ENCODE data around the gene FAM13A. TPM values are rescaled to one million over a fixed set of nuclear protein-coding genes. Genes with fewer than 3 reads are reported as not detected.

FAM13A gene
- total and polyA plus RNA-seq, 2 of the 8 experiments (the other 6 are each of a cell fraction or from before 2014, with no cell fraction given), result 7.1 to 16.5 TPM

GRCh38 chr4:88957570-88957969 lies 99.4 kb downstream of the FAM13A start:
- CTCF ChIA-PET (ENCODE audit: partially characterized antibody), result interaction anchor here (0.8 to 0.9 kb wide), 2 partner anchors 9 to 86 kb away, joined by 3 to 5 read pairs; no protein-coding TSS in a partner anchor
- Histone ChIP-seq H3K14ac (ENCODE audit: insufficient read length) (no peak overlapping the region), H2AK5ac (ENCODE audit: low read depth, low read length) (no peak overlapping the region; the same call in 1 of the 2 replicates), H3K79me1 (ENCODE audit: low read depth, low read length) (no peaks in the 10 kb centered on the region), H3K9ac (replicated peaks in 1 of 4; ENCODE audit: extremely low read depth in 1 of 4, low read depth in 3 of 4, low read length in 3 of 4) (no peak overlapping the region), H4K5ac (ENCODE audit: insufficient read length, low read depth, low read length) (no peak overlapping the region), H3K18ac (ENCODE audit: extremely low read depth, low read length) (no peak overlapping the region), H2AFZ (ENCODE audit: low read length) (no peak overlapping the region), H3K56ac (replicated peaks; ENCODE audit: insufficient read length, low read depth, low read length) (no peak overlapping the region), H2BK12ac (ENCODE audit: low read depth, low read length) (no peak overlapping the region), H2BK5ac (ENCODE audit: low read depth, low read length) (no peak overlapping the region), H2BK20ac (ENCODE audit: low read length) (no peak overlapping the region), H3K36me3 (ENCODE audit: control insufficient read depth in 2 of 4, insufficient read depth in 4 of 4, low read length in 3 of 4) (no peaks in the 10 kb centered on the region; a peak in 1 of 8 replicates), H3K23me2 (ENCODE audit: low read depth, low read length) (no peaks in the 10 kb centered on the region), H2BK15ac (ENCODE audit: low read length) (no peak overlapping the region), H3K4me3 (ENCODE audit: extremely low read depth in 1 of 4, insufficient read depth in 2 of 4, low read depth in 3 of 4, low read length in 4 of 4) (no peak overlapping the region), H4K20me1 (replicated peaks in 1 of 2; ENCODE audit: control insufficient read depth in 1 of 2, insufficient read depth in 2 of 2, low read length in 2 of 2) (peaks cover 0 to 2% of the 10 kb centered on the region in 2 experiments), H3K4me1 (replicated peaks in 1 of 4; ENCODE audit: control insufficient read depth in 3 of 4, insufficient read depth in 4 of 4, low read length in 3 of 4) (peaks cover 0 to 8% (median 4%) of the 10 kb centered on the region in 4 experiments; a peak in 5 of 7 replicates), H3K79me2 (ENCODE audit: control insufficient read depth in 1 of 2, insufficient read depth in 2 of 2, low read length in 2 of 2) (no peaks in the 10 kb centered on the region), H3K27ac (ENCODE audit: low read depth, low read length) (no peak overlapping the region), H3K4ac (replicated peaks; ENCODE audit: insufficient read length, low read depth, low read length) (no peak overlapping the region), H2BK120ac (replicated peaks; ENCODE audit: low read depth, low read length) (no peak overlapping the region), H3K4me2 (ENCODE audit: insufficient read depth in 1 of 2, low read depth in 2 of 2, low read length in 2 of 2) (no peak overlapping the region), H3K9me3 (ENCODE audit: insufficient read depth in 2 of 2, low read depth in 1 of 2, low read length in 1 of 2) (peaks cover 6 to 12% of the 10 kb centered on the region in 2 experiments; a peak in 3 of 4 replicates), H3K27me3 (replicated peaks in 1 of 4; ENCODE audit: control insufficient read depth in 3 of 4, extremely low read depth in 1 of 4, insufficient read depth in 3 of 4, low read length in 3 of 4) (no peaks in the 10 kb centered on the region), H3K23ac (ENCODE audit: insufficient read length) (no peak overlapping the region), H4K8ac (ENCODE audit: extremely low read depth, insufficient read depth, low read length) (no peak overlapping the region), H4K91ac (replicated peaks; ENCODE audit: insufficient read length, low read length) (no peak overlapping the region)
- FAIRE-seq, result no peak
- POLR2A ChIA-PET (ENCODE audit: partially characterized antibody), result no interaction called here
- 73% methylated on average over 2 of the region's 2 CpGs; no CpG with 5 or more reads in 1 of the 2 experiments for WGBS, 2 experiments (ENCODE audit: extremely low coverage in 1 of 2, insufficient coverage in 1 of 2, insufficient read length in 1 of 2, insufficient replicate concordance in 2 of 2, low coverage in 1 of 2, low lambda C conversion rate in 2 of 2, missing lambda C conversion rate in 1 of 2)
- no peak for DNase-seq (ENCODE audit: low read depth in 1 of 2, low spot score in 2 of 2)
- no peak for TF ChIP-seq RAD21 (IDR thresholded peaks at IDR 0.05 in 1 of 2, conservative IDR thresholded peaks at IDR 0.05 in 1 of 2; ENCODE audit: low read depth in 2 of 2, low read length in 2 of 2)
- TF ChIP-seq HDAC6 (IDR thresholded peaks at IDR 0.05; ENCODE audit: low read depth, low read length), result no peak
- no peak for TF ChIP-seq USF2 (IDR thresholded peaks at IDR 0.05; ENCODE audit: low read length)
- no peak for TF ChIP-seq TBP (IDR thresholded peaks at IDR 0.05; ENCODE audit: low read depth, low read length)
- TF ChIP-seq TAF7 (optimal IDR thresholded peaks at IDR 0.05; ENCODE audit: borderline replicate concordance, low read depth, low read length), result no peak
- TF ChIP-seq RXRA (IDR thresholded peaks at IDR 0.05; ENCODE audit: insufficient read depth, low read depth, low read length), result no peak
- no peak for TF ChIP-seq POU5F1 (IDR thresholded peaks at IDR 0.05; ENCODE audit: low read depth, low read length)
- TF ChIP-seq EGR1 (IDR thresholded peaks at IDR 0.05; ENCODE audit: borderline replicate concordance, low read depth, low read length), result no peak
- TF ChIP-seq SIRT6 (IDR thresholded peaks at IDR 0.05; ENCODE audit: low read length), result no peak
- no peak for TF ChIP-seq CBX5 (IDR thresholded peaks at IDR 0.05; ENCODE audit: low read depth, low read length)
- TF ChIP-seq CHD1 (IDR thresholded peaks at IDR 0.05; ENCODE audit: low read depth, low read length), result no peak
- TF ChIP-seq NRF1 (IDR thresholded peaks at IDR 0.05; ENCODE audit: low read depth, low read length), result no peak
- TF ChIP-seq POLR2AphosphoS5 (IDR thresholded peaks at IDR 0.05; ENCODE audit: low read depth, low read length), result no peak
- TF ChIP-seq EZH2 (IDR thresholded peaks at IDR 0.05; ENCODE audit: low read depth, low read length, severe bottlenecking), result no peak

Data from H1 (cell line).